22Rv1 (cell line): ENCODE results near the gene NARS2.

Experiments used
- ZFX ChIP-seq: fragments of 450-650 bp; IDR thresholded peaks from 2 replicates; pipeline ENCODE4 v1.6.1; 2017; ENCODE audit warnings: antibody characterized with exemption, borderline replicate concordance
- TF ChIP-seq, protein P1 (sequence below): fragments of 450-650 bp; IDR thresholded peaks from 2 replicates; pipeline ENCODE4 v1.5.1; 2017; ENCODE audit warnings: mild to moderate bottlenecking

DNA sequence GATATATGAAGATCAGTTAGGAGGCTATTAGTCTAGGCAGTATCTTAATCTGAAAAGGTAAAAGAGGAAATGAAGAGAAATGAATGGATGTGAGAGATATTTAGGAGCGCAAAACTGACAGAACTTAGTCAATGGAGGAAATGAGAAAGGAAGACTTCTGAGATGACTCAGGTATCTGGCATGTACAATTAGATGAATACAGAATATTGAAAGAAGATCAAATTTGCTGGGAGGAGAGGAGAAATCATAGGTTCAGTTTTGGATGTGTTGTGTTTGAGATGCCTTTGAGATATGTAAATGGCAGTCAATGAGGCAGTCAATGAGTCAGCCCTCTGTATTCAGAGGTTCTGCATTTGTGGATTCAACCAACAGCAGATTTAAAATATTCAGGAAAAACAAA, 114.2 kb downstream of the NARS2 start:
- TF ChIP-seq, protein P1, sequence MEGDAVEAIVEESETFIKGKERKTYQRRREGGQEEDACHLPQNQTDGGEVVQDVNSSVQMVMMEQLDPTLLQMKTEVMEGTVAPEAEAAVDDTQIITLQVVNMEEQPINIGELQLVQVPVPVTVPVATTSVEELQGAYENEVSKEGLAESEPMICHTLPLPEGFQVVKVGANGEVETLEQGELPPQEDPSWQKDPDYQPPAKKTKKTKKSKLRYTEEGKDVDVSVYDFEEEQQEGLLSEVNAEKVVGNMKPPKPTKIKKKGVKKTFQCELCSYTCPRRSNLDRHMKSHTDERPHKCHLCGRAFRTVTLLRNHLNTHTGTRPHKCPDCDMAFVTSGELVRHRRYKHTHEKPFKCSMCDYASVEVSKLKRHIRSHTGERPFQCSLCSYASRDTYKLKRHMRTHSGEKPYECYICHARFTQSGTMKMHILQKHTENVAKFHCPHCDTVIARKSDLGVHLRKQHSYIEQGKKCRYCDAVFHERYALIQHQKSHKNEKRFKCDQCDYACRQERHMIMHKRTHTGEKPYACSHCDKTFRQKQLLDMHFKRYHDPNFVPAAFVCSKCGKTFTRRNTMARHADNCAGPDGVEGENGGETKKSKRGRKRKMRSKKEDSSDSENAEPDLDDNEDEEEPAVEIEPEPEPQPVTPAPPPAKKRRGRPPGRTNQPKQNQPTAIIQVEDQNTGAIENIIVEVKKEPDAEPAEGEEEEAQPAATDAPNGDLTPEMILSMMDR = no peak
- no peak for TF ChIP-seq ZFX
